Stimulated activated CD4-positive, alpha-beta T cell treated with anti-CD3 and anti-CD28 coated beads, Interleukin-1b, Interleukin-23, amount 100 ng/mL, for 1 hour (primary cell): ENCODE data around the gene FRK.
"Not testable (repeated sequence)": the region's sequence is repeated elsewhere in the genome, so short reads cannot be mapped to it uniquely, and the experiment has no call there.

Source experiments
- DNase-seq, 2 donors: peaks; one replicate each; pipeline ENCODE4 v3.0.0-alpha.2; 2020; ENCODE audit warnings: low read depth in 2 of 2

FRK gene

DNA sequence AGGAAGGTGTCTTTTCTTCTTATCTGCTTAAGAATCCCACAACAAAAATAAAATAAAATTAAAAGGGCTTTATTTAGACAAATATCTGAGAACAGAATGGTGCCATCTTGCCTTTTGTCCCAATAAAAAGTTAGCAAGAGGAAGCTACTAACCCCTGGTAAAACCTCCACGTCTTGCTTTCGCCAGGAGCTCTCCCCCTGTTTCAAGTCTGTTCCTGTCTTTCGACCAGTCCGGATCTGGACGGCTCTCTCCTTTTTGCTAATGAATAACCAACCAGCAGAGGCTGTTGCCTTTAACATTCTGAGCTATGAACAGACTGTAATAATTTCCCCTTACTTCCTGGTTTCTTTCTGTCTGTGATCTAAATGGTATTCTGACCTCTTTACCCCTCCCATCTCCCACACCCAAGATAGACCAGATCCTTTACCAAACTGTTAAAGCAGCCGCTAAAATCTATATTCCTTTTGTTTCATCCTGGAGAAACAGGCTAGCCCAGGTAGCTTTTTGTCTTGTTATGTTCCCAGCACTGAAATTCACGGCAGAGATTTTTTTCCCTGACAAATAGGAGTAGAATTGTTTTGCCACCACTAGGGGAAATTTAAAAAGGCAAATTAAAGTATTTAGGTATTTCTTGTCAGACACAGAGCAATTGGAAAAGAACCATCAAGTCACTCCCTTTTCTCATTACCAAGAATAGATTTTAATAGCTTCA is at the start of gene FRK:
TSS of gene FRK (minus strand) at position 320 of the 712 bp plus-strand sequence. CDS start 580 bp downstream, outside the sequence.
- DNase-seq = no peak

DNA sequence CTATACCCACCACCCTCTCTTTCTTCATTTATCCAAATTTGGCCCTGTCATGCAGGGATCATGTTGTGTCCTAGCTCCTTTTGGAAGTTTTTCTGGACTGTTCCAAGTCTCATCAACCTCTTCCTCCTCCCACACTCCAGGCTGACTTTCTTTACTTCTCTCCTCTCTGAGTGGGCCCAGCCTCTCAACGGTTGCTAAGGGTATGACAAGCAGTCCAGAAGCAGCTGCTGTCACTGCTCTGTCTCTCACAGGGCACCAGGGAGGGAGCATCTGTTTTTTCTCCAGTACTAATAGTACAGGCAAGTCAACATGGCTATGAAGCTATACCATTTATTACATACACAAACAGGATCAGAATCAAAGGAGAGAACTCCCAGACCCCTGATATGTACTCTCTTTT is 48.1 kb upstream of the FRK start:
- no peak for DNase-seq

- DNase-seq = no peak
These were observed 45.5 kb upstream of the FRK start for GRCh38 chr6:116106146-116106545.

DNA sequence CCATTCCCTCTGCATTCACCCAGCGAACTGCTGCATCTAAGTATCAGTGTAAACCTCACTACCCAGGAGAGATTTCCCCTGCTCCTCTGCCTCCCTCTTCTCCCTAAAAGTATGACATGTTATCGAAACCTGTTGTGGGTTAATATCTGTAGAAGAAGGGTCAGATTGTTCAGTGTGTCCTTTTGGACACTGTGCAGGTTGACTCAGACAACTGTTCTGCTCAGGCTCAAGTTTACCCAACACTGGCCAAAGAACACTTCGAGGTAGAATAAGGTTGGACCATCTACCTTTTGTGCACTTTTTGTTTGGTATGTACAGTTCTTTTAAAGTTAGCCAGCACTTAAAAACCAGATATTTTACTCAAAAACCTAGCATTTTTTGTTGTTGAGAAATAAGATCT is 44.6 kb upstream of the FRK start:
- no peak for DNase-seq

DNA sequence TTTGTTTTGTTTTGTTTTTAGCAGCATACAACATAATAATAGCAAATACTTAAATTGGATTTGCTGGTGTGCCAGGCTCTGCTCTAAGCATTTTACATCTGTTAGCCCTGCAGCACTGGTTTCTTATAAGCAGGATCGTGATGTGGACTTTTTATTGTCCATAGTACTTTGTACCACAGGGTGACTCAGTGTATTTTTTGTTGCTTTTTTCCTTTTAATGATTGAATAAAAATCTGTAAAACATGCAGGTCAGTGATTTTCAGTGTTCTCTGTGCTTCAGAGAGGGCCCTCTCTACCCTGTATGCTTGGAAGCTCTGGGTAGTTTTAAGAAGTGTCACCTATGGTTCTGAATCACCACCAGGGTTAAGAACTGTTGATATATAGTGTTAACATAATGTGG is 43.9 kb upstream of the FRK start:
- DNase-seq = no peak

DNA sequence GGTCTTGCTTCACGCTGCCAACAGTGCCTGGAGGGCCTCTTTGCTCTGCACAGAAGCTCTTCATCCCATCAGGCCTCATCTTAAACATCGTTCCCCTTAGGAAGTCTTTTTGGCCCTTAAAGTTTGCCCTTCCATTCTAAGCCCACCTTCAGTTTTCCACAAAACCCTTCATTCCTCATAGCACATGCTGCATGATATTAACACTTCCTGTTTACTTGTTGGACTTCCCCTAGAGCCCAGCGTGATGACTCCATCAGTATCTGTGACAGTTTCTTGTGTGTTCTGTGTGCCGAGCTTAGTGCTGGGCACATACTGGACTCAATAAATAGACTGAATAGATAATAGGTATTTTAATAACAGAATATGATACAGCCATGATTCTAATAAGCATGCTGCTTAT is 42.2 kb upstream of the FRK start:
- no peak for DNase-seq

GRCh38 chr6:116101790-116102189 is 41.1 kb upstream of the FRK start:
- DNase-seq = no peak

DNA sequence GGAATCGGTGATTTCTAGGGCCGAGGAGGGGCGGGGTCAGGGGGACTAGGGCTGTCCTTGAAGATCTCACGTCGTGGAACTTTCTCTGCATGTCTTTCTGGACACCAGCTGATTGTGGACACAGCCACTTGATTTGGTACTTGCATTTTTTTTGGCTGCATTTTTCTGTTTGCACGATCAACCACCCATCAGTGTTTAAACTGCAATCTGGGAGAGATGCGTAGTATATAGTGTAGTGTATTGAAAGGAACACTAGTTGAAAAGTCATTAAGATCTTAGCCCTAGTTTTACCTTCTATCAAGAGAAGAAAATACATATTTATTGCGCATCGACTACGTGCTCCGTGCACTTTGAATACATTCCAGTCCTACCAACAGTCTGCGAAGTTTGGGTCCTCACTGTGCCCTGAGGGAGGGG is 40.6 kb upstream of the FRK start:
- peak in 1 of 2 donors; percentile 7 for DNase-seq

GRCh38 chr6:116100419-116101301 is 40.0 kb upstream of the FRK start, which contains the start of gene NT5DC1:
Gene NT5DC1 (plus strand): TSS chr6:116100853. CDS start chr6:116100931, 78 bp downstream.
- peak; percentile 43 to 72 for DNase-seq

- no peak for DNase-seq
These were observed 38.3 kb upstream of the FRK start for GRCh38 chr6:116099036-116099435.

GRCh38 chr6:116096979-116097816 is 36.5 kb upstream of the FRK start:
- no peak for DNase-seq

- DNase-seq = not testable (repeated sequence)
These were observed 35.5 kb upstream of the FRK start for GRCh38 chr6:116096048-116096759.

GRCh38 chr6:116094041-116094440 is 33.4 kb upstream of the FRK start:
- no peak for DNase-seq

GRCh38 chr6:116090251-116090650 is 29.6 kb upstream of the FRK start:
- no peak for DNase-seq

GRCh38 chr6:116088946-116089345 is 28.3 kb upstream of the FRK start:
- no peak for DNase-seq

DNA sequence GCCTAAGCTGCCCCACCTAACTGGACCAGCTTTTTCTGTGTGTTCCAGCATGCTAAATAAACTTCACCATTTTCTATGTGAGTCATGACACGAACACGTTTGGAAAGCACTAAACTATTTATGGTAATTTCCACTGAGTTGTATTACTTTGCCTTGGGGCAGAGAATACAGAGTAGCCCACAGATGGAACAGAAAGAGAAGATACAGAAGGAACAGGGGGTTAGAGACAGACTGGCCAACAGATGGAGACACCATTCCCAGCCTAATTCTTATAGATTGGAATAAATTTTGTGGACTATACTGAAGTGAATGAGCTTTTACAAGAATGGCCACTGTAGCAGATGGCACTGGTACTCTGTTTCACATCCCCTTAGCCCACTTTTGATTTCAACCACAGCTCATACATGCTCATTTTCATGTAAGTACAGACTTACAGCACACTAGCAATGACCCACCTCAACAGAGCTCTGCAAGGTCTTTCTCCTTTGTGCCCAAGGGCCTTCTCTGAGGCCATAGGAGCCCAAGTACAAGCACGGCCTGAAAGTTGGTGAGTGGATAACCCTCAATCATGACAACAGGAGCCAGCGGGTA is 26.8 kb upstream of the FRK start:
- DNase-seq = no peak

GRCh38 chr6:116084284-116084683 is 23.6 kb upstream of the FRK start:
- DNase-seq = no peak

- no peak for DNase-seq
These were observed 22.4 kb upstream of the FRK start for GRCh38 chr6:116083052-116083451.

- DNase-seq = no peak
These were observed 18.3 kb upstream of the FRK start for GRCh38 chr6:116078945-116079344.

DNA sequence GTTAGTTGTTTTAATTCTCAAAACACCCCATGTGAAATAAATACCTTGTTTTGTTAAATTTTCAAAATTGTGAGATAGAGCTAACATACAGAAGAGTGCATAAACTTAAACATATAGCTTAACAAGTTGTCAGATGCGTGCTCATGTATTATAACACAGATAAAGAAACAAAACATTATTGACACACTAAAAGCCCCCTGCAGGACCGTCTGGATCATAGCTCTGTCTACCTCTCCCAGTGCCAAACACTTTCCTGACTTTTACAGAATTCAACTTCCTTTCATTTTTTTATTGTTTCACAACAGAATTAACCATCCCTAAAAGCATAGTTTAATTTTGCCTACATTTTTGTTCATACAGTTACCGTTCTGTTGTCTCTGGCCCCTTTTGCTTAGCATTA is 17.8 kb upstream of the FRK start:
- no peak for DNase-seq
